Activated CD4-positive, alpha-beta T cell treated with anti-CD3 and anti-CD28 coated beads, Interleukin-2, amount 10 ng/mL, durations not matched to agents 7 days and 5 days (primary cell): ENCODE data around the gene INTS7. TPM values are rescaled to one million over a fixed set of nuclear protein-coding genes. Genes with fewer than 3 reads are reported as not detected.
"Not testable (repeated sequence)": the region's sequence is repeated elsewhere in the genome, so short reads cannot be mapped to it uniquely, and the experiment has no call there.

ENCODE experiments used
- CTCF ChIA-PET: fragments of 350-600 bp; sonication (Branson Sonifier 250); formaldehyde crosslinking; loops from one replicate; lab custom pipeline; 2021; ENCODE audit warnings: antibody characterized with exemption; lab: Charles Lee
- POLR2A ChIA-PET: fragments of 350-600 bp; sonication (Branson Sonifier 250); formaldehyde crosslinking; loops from one replicate; lab custom pipeline; 2021; ENCODE audit warnings: antibody characterized with exemption; lab: Charles Lee
- DNase-seq: peaks from one replicate; pipeline ENCODE4 v3.0.0-alpha.2; 2020
- H3K27ac Mint-ChIP-seq: one replicate; pipeline ENCODE4 v1.8.0; 2021; ENCODE audit warnings: mild to moderate bottlenecking, moderate library complexity, mixed read lengths
- H3K27me3 Mint-ChIP-seq: one replicate; pipeline ENCODE4 v1.8.0; 2021; ENCODE audit warnings: mixed read lengths
- H3K36me3 Mint-ChIP-seq: one replicate; pipeline ENCODE4 v1.8.0; 2021; ENCODE audit warnings: low read depth, mixed read lengths
- H3K4me1 Mint-ChIP-seq: one replicate; pipeline ENCODE4 v1.8.0; 2021; ENCODE audit warnings: mixed read lengths
- H3K4me3 Mint-ChIP-seq: one replicate; pipeline ENCODE4 v1.8.0; 2021; ENCODE audit warnings: mild to moderate bottlenecking, moderate library complexity, mixed read lengths
- H3K9me3 Mint-ChIP-seq: one replicate; pipeline ENCODE4 v1.8.0; 2021; ENCODE audit warnings: mixed read lengths
- total RNA-seq, 2 experiments: library from RNA; stranded (reverse); gene quantifications; one replicate each; pipeline ENCODE4 v1.2.3, GENCODE V29; 2021

The INTS7 gene
- total RNA-seq, 2 experiments from 2014 or later: 29.9 to 34.8 TPM

- H3K36me3 Mint-ChIP-seq: no peaks in the 10 kb centered on the region
- H3K4me3 Mint-ChIP-seq: no peak overlapping the region
- no peaks in the 10 kb centered on the region for H3K4me1 Mint-ChIP-seq
- H3K27me3 Mint-ChIP-seq: peaks cover 26% of the 10 kb centered on the region
- H3K27ac Mint-ChIP-seq: no peak overlapping the region
- DNase-seq: no peak
- CTCF ChIA-PET: interaction anchor here (1.6 kb wide), 1 partner anchor 14 kb away, joined by 3 read pairs; no protein-coding TSS in a partner anchor
- no peaks in the 10 kb centered on the region for H3K9me3 Mint-ChIP-seq
- POLR2A ChIA-PET: no interaction called here
Measured at GRCh38 chr1:211918843-211919414, 116.4 kb downstream of the INTS7 start.

- H3K27ac Mint-ChIP-seq, POLR2A ChIA-PET, H3K4me1 Mint-ChIP-seq, H3K4me3 Mint-ChIP-seq, CTCF ChIA-PET, H3K36me3 Mint-ChIP-seq, H3K9me3 Mint-ChIP-seq, DNase-seq: not testable (repeated sequence)
- H3K27me3 Mint-ChIP-seq: peaks cover 31% of the 10 kb centered on the region
Measured at GRCh38 chr1:211916458-211916857, 118.9 kb downstream of the INTS7 start.

- H3K9me3 Mint-ChIP-seq: no peaks in the 10 kb centered on the region
- no peaks in the 10 kb centered on the region for H3K36me3 Mint-ChIP-seq
- ChIA-PET POLR2A (no interaction called here), CTCF (no interaction called here)
- no peak for DNase-seq
- no peaks in the 10 kb centered on the region for H3K4me1 Mint-ChIP-seq
- no peak overlapping the region for H3K4me3 Mint-ChIP-seq
- H3K27ac Mint-ChIP-seq: no peak overlapping the region
- H3K27me3 Mint-ChIP-seq: peaks cover 31% of the 10 kb centered on the region
Measured at GRCh38 chr1:211915924-211916323, 119.4 kb downstream of the INTS7 start.

- ChIA-PET CTCF (no interaction called here), POLR2A (no interaction called here)
- H3K9me3 Mint-ChIP-seq: peaks cover 7% of the 10 kb centered on the region
- no peaks in the 10 kb centered on the region for H3K4me1 Mint-ChIP-seq
- no peak for DNase-seq
- no peak overlapping the region for H3K4me3 Mint-ChIP-seq
- H3K36me3 Mint-ChIP-seq: peaks cover 2% of the 10 kb centered on the region
- no peak overlapping the region for H3K27ac Mint-ChIP-seq
- peaks cover 40% of the 10 kb centered on the region for H3K27me3 Mint-ChIP-seq
Measured at GRCh38 chr1:211912844-211913432, 122.4 kb downstream of the INTS7 start.

GRCh38 chr1:211912038-211912437 is 123.3 kb downstream of the INTS7 start:
- H3K36me3 Mint-ChIP-seq: peaks cover 2% of the 10 kb centered on the region
- CTCF ChIA-PET: no interaction called here
- POLR2A ChIA-PET: no interaction called here

GRCh38 chr1:211910913-211911485 is 124.4 kb downstream of the INTS7 start:
- H3K27me3 Mint-ChIP-seq: peaks cover 39% of the 10 kb centered on the region
- H3K9me3 Mint-ChIP-seq: peaks cover 7% of the 10 kb centered on the region
- peaks cover 2% of the 10 kb centered on the region for H3K36me3 Mint-ChIP-seq
- H3K4me3 Mint-ChIP-seq: no peak overlapping the region
- no peak overlapping the region for H3K27ac Mint-ChIP-seq
- H3K4me1 Mint-ChIP-seq: no peaks in the 10 kb centered on the region
- DNase-seq: no peak
- POLR2A ChIA-PET: no interaction called here
- CTCF ChIA-PET: interaction anchor here (0.6 to 0.7 kb wide), 2 partner anchors 17 to 62 kb away, joined by 3 read pairs; no protein-coding TSS in a partner anchor

More at GRCh38 chr1:211912038-211912437, 123.3 kb downstream of the INTS7 start:
- Mint-ChIP-seq H3K4me3 (no peak overlapping the region), H3K27me3 (peaks cover 41% of the 10 kb centered on the region), H3K4me1 (no peaks in the 10 kb centered on the region), H3K27ac (no peak overlapping the region), H3K9me3 (peaks cover 7% of the 10 kb centered on the region)
- no peak for DNase-seq

- H3K4me1 Mint-ChIP-seq: no peaks in the 10 kb centered on the region
- H3K36me3 Mint-ChIP-seq: peaks cover 2% of the 10 kb centered on the region
- H3K27ac Mint-ChIP-seq: no peak overlapping the region
- DNase-seq: no peak
- H3K9me3 Mint-ChIP-seq: peaks cover 7% of the 10 kb centered on the region
- POLR2A ChIA-PET: interaction anchor here (0.6 kb wide), 1 partner anchor 698 kb away, joined by 3 read pairs; no protein-coding TSS in a partner anchor
- H3K27me3 Mint-ChIP-seq: peaks cover 36% of the 10 kb centered on the region
- H3K4me3 Mint-ChIP-seq: no peak overlapping the region
- CTCF ChIA-PET: interaction anchor here (0.6 to 0.8 kb wide), 3 partner anchors 10 to 61 kb away, joined by 3 to 4 read pairs (median 3); no protein-coding TSS in a partner anchor
Measured at GRCh38 chr1:211910113-211910884, 125.1 kb downstream of the INTS7 start.

- ChIA-PET POLR2A (no interaction called here), CTCF (no interaction called here)
- Mint-ChIP-seq H3K4me3 (no peak overlapping the region), H3K36me3 (peaks cover 2% of the 10 kb centered on the region), H3K27ac (no peak overlapping the region), H3K27me3 (peaks cover 35% of the 10 kb centered on the region), H3K9me3 (peaks cover 8% of the 10 kb centered on the region), H3K4me1 (no peaks in the 10 kb centered on the region)
- no peak for DNase-seq
Measured at GRCh38 chr1:211909395-211909794, 126.0 kb downstream of the INTS7 start.

- Mint-ChIP-seq H3K27ac (no peak overlapping the region), H3K9me3 (peaks cover 9% of the 10 kb centered on the region), H3K4me3 (no peak overlapping the region), H3K36me3 (peaks cover 2% of the 10 kb centered on the region), H3K27me3 (peaks cover 35% of the 10 kb centered on the region), H3K4me1 (no peaks in the 10 kb centered on the region)
- CTCF ChIA-PET: no interaction called here
- DNase-seq: no peak
- POLR2A ChIA-PET: no interaction called here
Measured at GRCh38 chr1:211908951-211909350, 126.4 kb downstream of the INTS7 start.

- ChIA-PET CTCF (no interaction called here), POLR2A (no interaction called here)
- H3K27ac Mint-ChIP-seq: no peak overlapping the region
- H3K4me1 Mint-ChIP-seq: no peaks in the 10 kb centered on the region
- no peak overlapping the region for H3K4me3 Mint-ChIP-seq
- peaks cover 35% of the 10 kb centered on the region for H3K27me3 Mint-ChIP-seq
- H3K36me3 Mint-ChIP-seq: peaks cover 2% of the 10 kb centered on the region
- H3K9me3 Mint-ChIP-seq: peaks cover 9% of the 10 kb centered on the region
- no peak for DNase-seq
Measured at GRCh38 chr1:211908453-211908852, 126.9 kb downstream of the INTS7 start.

GRCh38 chr1:211903490-211904245 is 131.7 kb downstream of the INTS7 start:
- CTCF ChIA-PET: interaction anchor here (0.7 to 1.5 kb wide), 4 partner anchors 10 to 223 kb away, joined by 3 to 4 read pairs (median 3); no protein-coding TSS in a partner anchor
- H3K27me3 Mint-ChIP-seq: peaks cover 14% of the 10 kb centered on the region
- H3K36me3 Mint-ChIP-seq: no peaks in the 10 kb centered on the region
- H3K9me3 Mint-ChIP-seq: peaks cover 2% of the 10 kb centered on the region
- H3K27ac Mint-ChIP-seq: no peak overlapping the region
- POLR2A ChIA-PET: no interaction called here
- H3K4me3 Mint-ChIP-seq: no peak overlapping the region
- H3K4me1 Mint-ChIP-seq: no peaks in the 10 kb centered on the region
- DNase-seq: no peak

- ChIA-PET CTCF (interaction anchor here (0.6 to 1.5 kb wide), 5 partner anchors 9 to 222 kb away, joined by 3 to 4 read pairs (median 3); no protein-coding TSS in a partner anchor), POLR2A (no interaction called here)
- H3K4me3 Mint-ChIP-seq: no peak overlapping the region
Measured at GRCh38 chr1:211902624-211903291, 132.6 kb downstream of the INTS7 start.

More at GRCh38 chr1:211902624-211903291, 132.6 kb downstream of the INTS7 start:
- Mint-ChIP-seq H3K27ac (no peak overlapping the region), H3K9me3 (peaks cover 2% of the 10 kb centered on the region), H3K4me1 (no peaks in the 10 kb centered on the region), H3K27me3 (peaks cover 9% of the 10 kb centered on the region), H3K36me3 (no peaks in the 10 kb centered on the region)
- DNase-seq: no peak
